ENCODE measurements around the gene ZNF438.

GRCh38 chr10:31037749-31038148 is 6.1 kb upstream of the ZNF438 start:
- TF ChIP-seq, protein P1, sequence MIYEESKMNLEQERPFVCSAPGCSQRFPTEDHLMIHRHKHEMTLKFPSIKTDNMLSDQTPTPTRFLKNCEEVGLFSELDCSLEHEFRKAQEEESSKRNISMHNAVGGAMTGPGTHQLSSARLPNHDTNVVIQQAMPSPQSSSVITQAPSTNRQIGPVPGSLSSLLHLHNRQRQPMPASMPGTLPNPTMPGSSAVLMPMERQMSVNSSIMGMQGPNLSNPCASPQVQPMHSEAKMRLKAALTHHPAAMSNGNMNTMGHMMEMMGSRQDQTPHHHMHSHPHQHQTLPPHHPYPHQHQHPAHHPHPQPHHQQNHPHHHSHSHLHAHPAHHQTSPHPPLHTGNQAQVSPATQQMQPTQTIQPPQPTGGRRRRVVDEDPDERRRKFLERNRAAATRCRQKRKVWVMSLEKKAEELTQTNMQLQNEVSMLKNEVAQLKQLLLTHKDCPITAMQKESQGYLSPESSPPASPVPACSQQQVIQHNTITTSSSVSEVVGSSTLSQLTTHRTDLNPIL (CRISPR knock-in tag; IDR thresholded peaks at IDR 0.05; ENCODE audit: low read depth): no peak
- TF ChIP-seq CSDC2 (CRISPR knock-in tag; IDR thresholded peaks at IDR 0.05) (no peak), ZNF8 (CRISPR knock-in tag; IDR thresholded peaks at IDR 0.05) (no peak), BACH2 (CRISPR knock-in tag; IDR thresholded peaks at IDR 0.05; ENCODE audit: borderline replicate concordance) (no peak), OSR1 (CRISPR knock-in tag; IDR thresholded peaks at IDR 0.05) (no peak)

Data from SK-N-SH treated with all-trans-retinoic acid at 6 μM for 48 hours (cell line).